H1 (cell line): ENCODE results near the gene GON4L. TPM values are rescaled to one million over a fixed set of nuclear protein-coding genes. Genes with fewer than 3 reads are reported as not detected.

Source experiments
- CTCF ChIA-PET: fragments of 300-600 bp; sonication (Branson Sonifier 250); formaldehyde crosslinking; loops from one replicate; lab custom pipeline; 2021; ENCODE audit not compliant: partially characterized antibody; lab: Charles Lee
- POLR2A ChIA-PET: fragments of 300-600 bp; sonication (Branson Sonifier 250); formaldehyde crosslinking; loops from one replicate; lab custom pipeline; 2021; ENCODE audit warnings: inconsistent platforms; ENCODE audit not compliant: partially characterized antibody; lab: Charles Lee
- DNase-seq, 2 experiments: peaks; one replicate each; pipeline versions ENCODE4 v3.0.0 to v3.0.0-alpha.2; 2010 to 2022; ENCODE audit warnings: low spot score in 2 of 2, low read depth in 1 of 2, mixed read lengths in 1 of 2
- FAIRE-seq: peaks from 2 replicates; lab custom pipeline; 2011; peaks lifted over from hg19 to GRCh38; lab: Jason Lieb, UNC
- H2AFZ ChIP-seq: 2 replicates; pipeline ENCODE4 v1.8.1; 2012; ENCODE audit warnings: low read length, inconsistent platforms
- H2AK5ac ChIP-seq: 2 replicates; pipeline ENCODE4 v1.6.1; 2013; ENCODE audit warnings: low read depth, low read length
- H2BK120ac ChIP-seq: replicated peaks from 2 replicates; pipeline ENCODE3; 2013; ENCODE audit warnings: low read depth, low read length, inconsistent platforms
- H2BK12ac ChIP-seq: 2 replicates; pipeline ENCODE4 v1.6.1; 2013; ENCODE audit warnings: low read depth, low read length
- H2BK15ac ChIP-seq: 2 replicates; pipeline ENCODE4 v1.6.1; 2013; ENCODE audit warnings: low read length
- H2BK20ac ChIP-seq: 2 replicates; pipeline ENCODE4 v1.6.1; 2013; ENCODE audit warnings: low read length
- H2BK5ac ChIP-seq: 2 replicates; pipeline ENCODE4 v1.6.1; 2013; ENCODE audit warnings: low read depth, low read length
- H3K14ac ChIP-seq: 2 replicates; pipeline ENCODE4 v1.6.1; 2013; ENCODE audit warnings: inconsistent platforms; ENCODE audit not compliant: insufficient read length
- H3K18ac ChIP-seq: 2 replicates; pipeline ENCODE4 v1.6.1; 2013; ENCODE audit warnings: low read length; ENCODE audit errors: extremely low read depth
- H3K23ac ChIP-seq: 2 replicates; pipeline ENCODE4 v1.6.1; 2013; ENCODE audit warnings: inconsistent platforms; ENCODE audit not compliant: insufficient read length
- H3K23me2 ChIP-seq: 2 replicates; pipeline ENCODE4 v1.6.1; 2013; ENCODE audit warnings: low read depth, low read length
- H3K27ac ChIP-seq: 2 replicates; pipeline ENCODE4 v1.6.1; 2011; ENCODE audit warnings: low read depth, low read length, inconsistent platforms
- H3K27me3 ChIP-seq, 4 experiments: replicated peaks in 1 of 4; 1 replicate in 1 of 4; 2 replicates in 3 of 4; pipeline versions ENCODE4 v1.6.1 to v1.8.1; 2011 to 2013; ENCODE audit warnings: low read length in 3 of 4, mild to moderate bottlenecking in 3 of 4, inconsistent platforms in 2 of 4, mixed read lengths in 2 of 4, moderate library complexity in 1 of 4; ENCODE audit not compliant: control insufficient read depth in 3 of 4, insufficient read depth in 3 of 4; ENCODE audit errors: extremely low read depth in 1 of 4
- H3K36me3 ChIP-seq, 4 experiments: 2 replicates each; pipeline versions ENCODE4 v1.6.1 to v1.8.1; 2011 to 2013; ENCODE audit warnings: mild to moderate bottlenecking in 4 of 4, low read length in 3 of 4, moderate library complexity in 2 of 4, control low read depth in 1 of 4, inconsistent platforms in 1 of 4; ENCODE audit not compliant: insufficient read depth in 4 of 4, control insufficient read depth in 2 of 4
- H3K4ac ChIP-seq: replicated peaks from 2 replicates; pipeline ENCODE3; 2013; ENCODE audit warnings: low read length, low read depth, mixed read lengths, inconsistent platforms; ENCODE audit not compliant: insufficient read length
- H3K4me1 ChIP-seq, 4 experiments: replicated peaks in 1 of 4; 1 replicate in 1 of 4; 2 replicates in 3 of 4; pipeline versions ENCODE4 v1.6.1 to v1.8.1; 2011 to 2013; ENCODE audit warnings: low read length in 3 of 4, inconsistent platforms in 2 of 4, mixed read lengths in 1 of 4; ENCODE audit not compliant: insufficient read depth in 4 of 4, control insufficient read depth in 3 of 4
- H3K4me2 ChIP-seq, 2 experiments: 2 replicates each; pipeline versions ENCODE4 v1.6.1 to v1.8.1; 2011 to 2013; ENCODE audit warnings: low read depth in 2 of 2, low read length in 2 of 2, control low read depth in 1 of 2, inconsistent platforms in 1 of 2, mild to moderate bottlenecking in 1 of 2; ENCODE audit not compliant: insufficient read depth in 1 of 2
- H3K4me3 ChIP-seq, 4 experiments: fragments of 200-600, 300-600 bp in 1 of 4; sonication (generic), shearing (Covaris generic), sonication (Bioruptor Twin) in 1 of 4; 2 replicates each; pipeline versions ENCODE4 v1.5.1 to v1.8.1; 2011 to 2016; ENCODE audit warnings: low read length in 4 of 4, low read depth in 3 of 4, control low read depth in 2 of 4, inconsistent platforms in 2 of 4, mild to moderate bottlenecking in 2 of 4, mixed read lengths in 1 of 4, moderate library complexity in 1 of 4; ENCODE audit not compliant: insufficient read depth in 2 of 4; ENCODE audit errors: extremely low read depth in 1 of 4
- H3K56ac ChIP-seq: replicated peaks from 2 replicates; pipeline ENCODE3; 2013; ENCODE audit warnings: low read depth, mild to moderate bottlenecking, mixed read lengths, low read length, inconsistent platforms; ENCODE audit not compliant: insufficient read length
- H3K79me1 ChIP-seq: 2 replicates; pipeline ENCODE4 v1.6.1; 2013; ENCODE audit warnings: low read depth, low read length, control low read depth
- H3K79me2 ChIP-seq, 2 experiments: 2 replicates each; pipeline versions ENCODE4 v1.6.1 to v1.8.1; 2012 to 2013; ENCODE audit warnings: low read length in 2 of 2, mild to moderate bottlenecking in 2 of 2, inconsistent platforms in 1 of 2; ENCODE audit not compliant: insufficient read depth in 2 of 2, control insufficient read depth in 1 of 2
- H3K9ac ChIP-seq, 4 experiments: replicated peaks in 1 of 4; 1 replicate in 1 of 4; 2 replicates in 3 of 4; pipeline versions ENCODE4 v1.6.1 to v1.8.1; 2011 to 2013; ENCODE audit warnings: low read depth in 3 of 4, low read length in 3 of 4, control low read depth in 2 of 4, mild to moderate bottlenecking in 2 of 4, moderate library complexity in 2 of 4, inconsistent platforms in 1 of 4; ENCODE audit errors: extremely low read depth in 1 of 4
- H3K9me3 ChIP-seq, 2 experiments: 2 replicates each; pipeline versions ENCODE4 v1.6.1 to v1.8.1; 2012 to 2013; ENCODE audit warnings: mild to moderate bottlenecking in 2 of 2, moderate library complexity in 2 of 2, control low read depth in 1 of 2, inconsistent platforms in 1 of 2, low read depth in 1 of 2, low read length in 1 of 2, mixed read lengths in 1 of 2; ENCODE audit not compliant: insufficient read depth in 2 of 2
- H4K20me1 ChIP-seq, 2 experiments: replicated peaks in 1 of 2; 2 replicates each; pipeline versions ENCODE3 to v1.8.1; 2011 to 2013; ENCODE audit warnings: inconsistent platforms in 2 of 2, low read length in 2 of 2, mild to moderate bottlenecking in 1 of 2; ENCODE audit not compliant: insufficient read depth in 2 of 2, control insufficient read depth in 1 of 2
- H4K5ac ChIP-seq: 2 replicates; pipeline ENCODE4 v1.6.1; 2013; ENCODE audit warnings: low read length, low read depth, mixed read lengths, inconsistent platforms; ENCODE audit not compliant: insufficient read length
- H4K8ac ChIP-seq: 2 replicates; pipeline ENCODE4 v1.8.0; 2013; ENCODE audit warnings: mild to moderate bottlenecking, moderate library complexity, low read length, inconsistent platforms; ENCODE audit not compliant: insufficient read depth; ENCODE audit errors: extremely low read depth
- H4K91ac ChIP-seq: replicated peaks from 2 replicates; pipeline ENCODE3; 2013; ENCODE audit warnings: low read length, mixed read lengths, inconsistent platforms; ENCODE audit not compliant: insufficient read length
- HDAC2 ChIP-seq, 2 experiments: fragments of 300-600 bp in 1 of 2; sonication (generic) in 1 of 2; IDR thresholded peaks; 2 replicates each; pipeline ENCODE4 v1.6.1; 2011 to 2012; ENCODE audit warnings: low read depth in 2 of 2, low read length in 2 of 2, mild to moderate bottlenecking in 2 of 2, moderate library complexity in 2 of 2, borderline replicate concordance in 1 of 2, inconsistent platforms in 1 of 2
- KDM4A ChIP-seq: IDR thresholded peaks from one replicate; pipeline ENCODE4 v1.7.1; 2012; ENCODE audit warnings: low read depth, mild to moderate bottlenecking, moderate library complexity, low read length, inconsistent platforms; ENCODE audit not compliant: severe bottlenecking
- POLR2A ChIP-seq, 2 experiments: IDR thresholded peaks; 1 replicate in 1 of 2; 2 replicates in 1 of 2; pipeline ENCODE4 v1.6.1; 2011; ENCODE audit warnings: low read depth in 2 of 2, low read length in 2 of 2, mild to moderate bottlenecking in 2 of 2; ENCODE audit errors: control extremely low read depth in 1 of 2
- SIN3A ChIP-seq, 2 experiments: IDR thresholded peaks in 1 of 2; conservative IDR thresholded peaks in 1 of 2; 2 replicates each; pipeline ENCODE4 v1.6.1; 2011 to 2012; ENCODE audit warnings: low read length in 2 of 2, improper control_type of control experiment in 1 of 2, low read depth in 1 of 2, mild to moderate bottlenecking in 1 of 2
- TAF1 ChIP-seq: IDR thresholded peaks from 2 replicates; pipeline ENCODE4 v1.6.1; 2011; ENCODE audit warnings: mild to moderate bottlenecking, low read depth, low read length
- WGBS, 2 experiments: shearing (Covaris generic) in 1 of 2; methylation state at CpG; one replicate each; pipeline versions ENCODE4 v1.1.6 to v1.1.7; 2013 to 2015; ENCODE audit warnings: low lambda C conversion rate in 2 of 2, mixed read lengths in 2 of 2, inconsistent platforms in 1 of 2, low coverage in 1 of 2, missing lambda C conversion rate in 1 of 2; ENCODE audit not compliant: insufficient replicate concordance in 2 of 2, insufficient coverage in 1 of 2, insufficient read length in 1 of 2; ENCODE audit errors: extremely low coverage in 1 of 2, missing lambda C conversion rate in 1 of 2; 5-methylcytosine and 5-hydroxymethylcytosine counted together
- polyA plus RNA-seq, 7 experiments: library from polyadenylated mRNA; depleted of rRNA in 3 of 7; stranded (reverse) in 5 of 7; unstranded in 2 of 7; fragments of >200 nt in 5 of 7; fragments of 200-250 nt in 2 of 7; gene quantifications; 1 replicate in 5 of 7; 2 replicates in 1 of 7; 4 replicates in 1 of 7; pipeline versions ENCODE4 v1.2.1 to v1.2.3, GENCODE V29; 2011 to 2013; ENCODE audit warnings: missing spikeins in 2 of 7, mixed read lengths in 2 of 7
- total RNA-seq: library from RNA; stranded (reverse); fragmentation: NEBNext Ultra II Directional; extraction: Animal tissue kit (Norgen Biotek cat#: 25700); gene quantifications from 2 replicates; pipeline ENCODE4 v1.2.1, GENCODE V29; 2021

The GON4L gene
- total and polyA plus RNA-seq, 2 of the 8 experiments (the other 6 are each of a cell fraction or from before 2014, with no cell fraction given): 26.2 to 52.1 TPM

GRCh38 chr1:155900161-155900560 lies 43.1 kb upstream of the GON4L start:
- H3K4ac ChIP-seq: no peak overlapping the region
- no peak overlapping the region for H2AK5ac ChIP-seq
- H3K36me3 ChIP-seq: peaks cover 18 to 62% (median 38%) of the 10 kb centered on the region in 4 experiments
- no peak overlapping the region for H3K4me3 ChIP-seq
- no peak overlapping the region for H4K5ac ChIP-seq
- H3K79me1 ChIP-seq: no peaks in the 10 kb centered on the region
- H3K18ac ChIP-seq: no peak overlapping the region
- no peak overlapping the region for H2BK15ac ChIP-seq
- no peak overlapping the region for H2BK20ac ChIP-seq
- no peaks in the 10 kb centered on the region for H4K20me1 ChIP-seq
- H3K14ac ChIP-seq: no peak overlapping the region
- TF ChIP-seq POLR2A (IDR thresholded peaks at IDR 0.05; ENCODE audit: control extremely low read depth in 1 of 2, low read depth in 2 of 2, low read length in 2 of 2): no peak
- TF ChIP-seq KDM4A: no peak
- no peak for TF ChIP-seq TAF1
- TF ChIP-seq SIN3A (conservative IDR thresholded peaks at IDR 0.05 in 1 of 2, IDR thresholded peaks at IDR 0.05 in 1 of 2; ENCODE audit: low read depth in 1 of 2, low read length in 2 of 2): no peak
- no peak for TF ChIP-seq HDAC2 (IDR thresholded peaks at IDR 0.05; ENCODE audit: borderline replicate concordance in 1 of 2, low read depth in 2 of 2, low read length in 2 of 2)
- no peak overlapping the region for H2BK12ac ChIP-seq
- no peaks in the 10 kb centered on the region for H3K79me2 ChIP-seq
- no peak for DNase-seq
- H3K56ac ChIP-seq: no peak overlapping the region
- 88% methylated on average over 4 of the region's 4 CpGs; no CpG with 5 or more reads in 1 of the 2 experiments for WGBS, 2 experiments
- H2BK5ac ChIP-seq: no peak overlapping the region
- H2BK120ac ChIP-seq: no peak overlapping the region
- no peak overlapping the region for H4K8ac ChIP-seq
- no peak overlapping the region for H4K91ac ChIP-seq
- no peak for FAIRE-seq
- no peaks in the 10 kb centered on the region for H3K4me1 ChIP-seq
- no peak overlapping the region for H3K27ac ChIP-seq
- H3K23ac ChIP-seq: no peak overlapping the region
- H3K9ac ChIP-seq: no peak overlapping the region
- no peak overlapping the region for H3K4me2 ChIP-seq
- no peaks in the 10 kb centered on the region for H3K23me2 ChIP-seq
- ChIA-PET POLR2A (interaction anchor here (0.6 to 1.3 kb wide), 3 partner anchors 14 to 110 kb away, joined by 3 to 4 read pairs (median 4); no protein-coding TSS in a partner anchor), CTCF (interaction anchor here (0.6 kb wide), 1 partner anchor 44 kb away, joined by 3 read pairs; no protein-coding TSS in a partner anchor)
- no peak overlapping the region for H2AFZ ChIP-seq
- H3K27me3 ChIP-seq: no peaks in the 10 kb centered on the region
- no peaks in the 10 kb centered on the region for H3K9me3 ChIP-seq
